Measurements from ENCODE around the gene EMC1. TPM values are rescaled to one million over a fixed set of nuclear protein-coding genes. Genes with fewer than 3 reads are reported as not detected.

The EMC1 gene
- total and polyA plus RNA-seq, 7 donors: 1.2 to 46.5 (median 19.6) TPM

- intact Hi-C loops (cut with DNase I): no loop called here
- Histone ChIP-seq H3K36me3 (peaks cover 0 to 56% (median 33%) of the 10 kb centered on the region in 4 donors), H3K4me3 (no peak overlapping the region), H3K27ac (no peak overlapping the region), H3K4me1 (peaks cover 0 to 35% (median 27%) of the 10 kb centered on the region in 4 donors), H3K27me3 (no peaks in the 10 kb centered on the region), H3K9me3 (no peaks in the 10 kb centered on the region)
- TF ChIP-seq EP300 (IDR thresholded peaks at IDR 0.05): no peak
- TF ChIP-seq CTCF (IDR thresholded peaks at IDR 0.05): no peak
- no peak for TF ChIP-seq POLR2A (IDR thresholded peaks at IDR 0.05)
- TF ChIP-seq POLR2AphosphoS5 (IDR thresholded peaks at IDR 0.05): no peak
- WGBS, 2 donors: 89 to 90% methylated on average over 4 of the region's 4 CpGs
- no peak for DNase-seq
These were observed 4.0 kb upstream of the EMC1 start for GRCh38 chr1:19255288-19255687.

GRCh38 chr1:19254416-19254815, 3.1 kb upstream of the EMC1 start:
- TF ChIP-seq EP300 (IDR thresholded peaks at IDR 0.05) (no peak), POLR2AphosphoS5 (IDR thresholded peaks at IDR 0.05) (no peak), CTCF (IDR thresholded peaks at IDR 0.05) (no peak), POLR2A (IDR thresholded peaks at IDR 0.05) (no peak)
- H3K4me3 ChIP-seq: no peak overlapping the region
- no peak overlapping the region for H3K27ac ChIP-seq
- no peaks in the 10 kb centered on the region for H3K27me3 ChIP-seq
- intact Hi-C loops (cut with DNase I): loop anchor here (5.0 kb wide), 1 partner anchor 393 kb away; no protein-coding TSS in a partner anchor
- DNase-seq: no peak
- H3K4me1 ChIP-seq: peaks cover 0 to 39% (median 34%) of the 10 kb centered on the region in 4 donors
- H3K36me3 ChIP-seq: peaks cover 0 to 47% (median 28%) of the 10 kb centered on the region in 4 donors
- H3K9me3 ChIP-seq: no peaks in the 10 kb centered on the region

- peaks cover 0 to 41% (median 35%) of the 10 kb centered on the region in 4 donors for H3K4me1 ChIP-seq
- H3K9me3 ChIP-seq: no peaks in the 10 kb centered on the region
- intact Hi-C loops (cut with DNase I): loop anchor here (2.0 to 5.0 kb wide), 2 partner anchors 60 to 397 kb away; no protein-coding TSS in a partner anchor
- H3K4me3 ChIP-seq: peak overlapping the region; percentile 76 to 91 (median 87)
- no peaks in the 10 kb centered on the region for H3K27me3 ChIP-seq
- no peak for DNase-seq
- H3K36me3 ChIP-seq: peaks cover 0 to 10% (median 2%) of the 10 kb centered on the region in 4 donors
- TF ChIP-seq EP300 (IDR thresholded peaks at IDR 0.05): no peak
- TF ChIP-seq POLR2A (IDR thresholded peaks at IDR 0.05): no peak
- no peak for TF ChIP-seq POLR2AphosphoS5 (IDR thresholded peaks at IDR 0.05)
- TF ChIP-seq CTCF (IDR thresholded peaks at IDR 0.05): no peak
- H3K27ac ChIP-seq: peak overlapping the region; percentile 91 to 97 (median 92)
- 9 to 12% methylated on average over 14 of the region's 14 CpGs for WGBS, 2 donors
These were observed 557 bp downstream of the EMC1 start for GRCh38 chr1:19250629-19251304.

- H3K9me3 ChIP-seq: no peaks in the 10 kb centered on the region
- intact Hi-C loops (cut with DNase I): loop anchor here (1.0 to 10.0 kb wide), 3 partner anchors 31 to 336 kb away; partner anchors contain the start of genes ALDH4A1 and UBR4
- no peaks in the 10 kb centered on the region for H3K27me3 ChIP-seq
- H3K36me3 ChIP-seq: peaks cover 33 to 90% (median 58%) of the 10 kb centered on the region in 4 donors
- TF ChIP-seq EP300 (IDR thresholded peaks at IDR 0.05) (no peak), CTCF (IDR thresholded peaks at IDR 0.05) (peak; percentile 83 to 95 (median 91)), POLR2AphosphoS5 (IDR thresholded peaks at IDR 0.05) (peak in 1 of 4 donors; percentile 32), POLR2A (IDR thresholded peaks at IDR 0.05) (no peak)
- peak; percentile 86 for DNase-seq
- peak overlapping the region; percentile 53 to 62 (median 60) for H3K27ac ChIP-seq
- H3K4me3 ChIP-seq: no peak overlapping the region
- peaks cover 0 to 5% (median 2%) of the 10 kb centered on the region in 4 donors for H3K4me1 ChIP-seq
- 66 to 72% methylated on average over 7 of the region's 7 CpGs for WGBS, 2 donors
These were observed 10.4 kb downstream of the EMC1 start for GRCh38 chr1:19240673-19241538.
